ENCODE results near the gene SDC4. TPM values are rescaled to one million over a fixed set of nuclear protein-coding genes. Genes with fewer than 3 reads are reported as not detected.

Gene SDC4
- total RNA-seq, 6 donors from 2014 or later = 178 to 568 (median 291) TPM

GRCh38 chr20:45313065-45313695, 35.0 kb downstream of the SDC4 start:
- H3K27me3 ChIP-seq = peaks cover 0 to 10% (median 4%) of the 10 kb centered on the region in 4 donors
- DNase-seq (no peak), ATAC-seq (ENCODE audit: low FRiP score in 2 of 2) (no peak)
- peaks cover 0 to 14% (median 6%) of the 10 kb centered on the region in 4 donors for H3K4me1 ChIP-seq
- TF ChIP-seq POLR2AphosphoS5 (IDR thresholded peaks at IDR 0.05) (no peak), EP300 (IDR thresholded peaks at IDR 0.05) (no peak), CTCF (IDR thresholded peaks at IDR 0.05) (no peak), POLR2A (IDR thresholded peaks at IDR 0.05) (no peak)
- WGBS, 2 donors = 91 to 92% methylated on average over 8 of the region's 8 CpGs
- no peak overlapping the region for H3K27ac ChIP-seq
- no peak overlapping the region for H3K4me3 ChIP-seq
- no peaks in the 10 kb centered on the region for H3K36me3 ChIP-seq
- H3K9me3 ChIP-seq = no peaks in the 10 kb centered on the region

- Histone ChIP-seq H3K27me3 (peaks cover 0 to 10% (median 5%) of the 10 kb centered on the region in 4 donors), H3K36me3 (no peaks in the 10 kb centered on the region), H3K4me3 (no peak overlapping the region), H3K27ac (no peak overlapping the region), H3K9me3 (no peaks in the 10 kb centered on the region), H3K4me1 (peaks cover 0 to 20% (median 8%) of the 10 kb centered on the region in 4 donors)
- TF ChIP-seq EP300 (IDR thresholded peaks at IDR 0.05) (no peak), POLR2AphosphoS5 (IDR thresholded peaks at IDR 0.05) (no peak), CTCF (IDR thresholded peaks at IDR 0.05) (no peak), POLR2A (IDR thresholded peaks at IDR 0.05) (no peak)
- WGBS, 2 donors = 59 to 67% methylated on average over 21 of the region's 21 CpGs
- ATAC-seq (ENCODE audit: low FRiP score in 2 of 2) (no peak), DNase-seq (peak in 1 of 2 donors; percentile 78)
Observed at GRCh38 chr20:45312241-45312640, 36.0 kb downstream of the SDC4 start.

GRCh38 chr20:45311589-45312211, 36.5 kb downstream of the SDC4 start:
- Histone ChIP-seq H3K36me3 (no peaks in the 10 kb centered on the region), H3K27ac (no peak overlapping the region), H3K4me1 (peaks cover 0 to 21% (median 8%) of the 10 kb centered on the region in 4 donors), H3K4me3 (no peak overlapping the region), H3K27me3 (peaks cover 0 to 14% (median 6%) of the 10 kb centered on the region in 4 donors), H3K9me3 (no peaks in the 10 kb centered on the region)
- TF ChIP-seq CTCF (IDR thresholded peaks at IDR 0.05) (peak; percentile 60 to 89 (median 81)), EP300 (IDR thresholded peaks at IDR 0.05) (no peak)
- WGBS, 2 donors = 20 to 40% methylated on average over 24 to 45 of the region's 45 CpGs
- DNase-seq (peak; percentile 67 to 94), ATAC-seq (ENCODE audit: low FRiP score in 2 of 2) (peak; percentile 66 to 78)

- TF ChIP-seq CTCF (IDR thresholded peaks at IDR 0.05) (no peak), EP300 (IDR thresholded peaks at IDR 0.05) (no peak), POLR2AphosphoS5 (IDR thresholded peaks at IDR 0.05) (no peak), POLR2A (IDR thresholded peaks at IDR 0.05) (no peak)
- WGBS, 2 donors = 56 to 90% methylated on average over 2 to 3 of the region's 3 CpGs
- peaks cover 0 to 27% (median 9%) of the 10 kb centered on the region in 4 donors for H3K4me1 ChIP-seq
- peaks cover 0 to 15% (median 4%) of the 10 kb centered on the region in 4 donors for H3K27me3 ChIP-seq
- H3K4me3 ChIP-seq = no peak overlapping the region
- no peak overlapping the region for H3K27ac ChIP-seq
- DNase-seq = no peak
- no peaks in the 10 kb centered on the region for H3K9me3 ChIP-seq
- no peaks in the 10 kb centered on the region for H3K36me3 ChIP-seq
- ATAC-seq (ENCODE audit: low FRiP score in 2 of 2) = no peak
Observed at GRCh38 chr20:45309075-45309474, 39.1 kb downstream of the SDC4 start.
